Stimulated activated CD4-positive, alpha-beta T cell treated with anti-CD3 and anti-CD28 coated beads, Interleukin-2, amount 100 ng/mL, for 48 hours (primary cell): ENCODE measurements around the gene TMEM158.

Experiments
- DNase-seq, 2 donors: peaks; one replicate each; pipeline ENCODE4 v3.0.0-alpha.2; 2020

The TMEM158 gene

DNA sequence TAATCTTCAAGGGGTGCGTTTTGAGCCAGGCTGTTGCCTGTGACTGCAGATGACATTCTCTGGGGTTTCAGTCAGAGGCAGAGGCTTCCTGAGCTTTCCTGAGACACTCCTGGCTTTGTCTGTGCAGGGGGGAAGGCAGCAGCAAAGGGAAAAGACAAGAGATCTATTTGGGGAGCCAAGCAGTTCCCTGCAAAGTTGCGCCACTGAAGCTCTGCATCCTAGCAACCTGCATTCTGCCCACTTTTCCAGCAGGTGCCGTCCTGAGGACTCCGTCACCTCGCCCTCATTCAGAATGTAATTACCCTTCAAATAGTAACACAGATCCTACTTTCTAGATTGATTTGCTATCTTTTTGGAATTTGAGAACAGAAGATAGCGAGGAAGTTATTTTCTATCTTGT is 1.9 kb upstream of the TMEM158 start:
- DNase-seq: no peak

DNA sequence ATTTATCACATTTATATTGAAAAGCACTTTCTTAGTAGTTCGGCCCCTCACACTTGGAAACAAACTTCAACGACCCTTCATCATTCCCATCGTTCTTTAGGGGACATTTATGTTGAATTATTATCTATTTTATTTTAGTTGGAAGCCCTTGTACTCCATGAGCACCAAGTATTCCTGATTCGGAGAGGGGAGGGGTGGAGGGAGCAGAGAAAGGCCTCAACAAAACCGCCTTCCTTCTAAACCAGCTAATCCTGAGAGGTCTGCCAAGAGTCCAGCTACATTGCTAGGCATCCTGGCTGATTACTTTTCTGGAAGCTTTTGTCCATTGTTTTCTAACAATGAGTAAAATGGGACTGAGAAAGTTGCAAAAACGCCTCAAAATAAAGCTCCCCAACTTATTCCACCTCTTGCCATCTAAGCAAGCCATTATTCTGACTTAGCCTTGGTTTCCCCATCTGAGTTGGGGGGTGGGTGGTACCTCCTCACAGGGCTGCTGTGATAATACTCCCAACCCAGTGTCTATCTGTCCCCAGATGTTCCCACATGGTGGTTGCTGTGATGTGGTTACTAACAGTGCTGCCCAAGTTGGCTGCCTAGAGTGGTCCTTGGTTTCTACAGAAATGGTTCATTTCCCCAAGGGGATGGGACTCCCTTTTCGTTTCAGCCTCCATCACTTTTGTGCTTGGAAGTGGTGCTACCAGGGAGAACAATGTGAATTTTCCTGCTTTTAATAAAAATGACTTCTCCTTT is 1.2 kb upstream of the TMEM158 start:
- DNase-seq: no peak

DNA sequence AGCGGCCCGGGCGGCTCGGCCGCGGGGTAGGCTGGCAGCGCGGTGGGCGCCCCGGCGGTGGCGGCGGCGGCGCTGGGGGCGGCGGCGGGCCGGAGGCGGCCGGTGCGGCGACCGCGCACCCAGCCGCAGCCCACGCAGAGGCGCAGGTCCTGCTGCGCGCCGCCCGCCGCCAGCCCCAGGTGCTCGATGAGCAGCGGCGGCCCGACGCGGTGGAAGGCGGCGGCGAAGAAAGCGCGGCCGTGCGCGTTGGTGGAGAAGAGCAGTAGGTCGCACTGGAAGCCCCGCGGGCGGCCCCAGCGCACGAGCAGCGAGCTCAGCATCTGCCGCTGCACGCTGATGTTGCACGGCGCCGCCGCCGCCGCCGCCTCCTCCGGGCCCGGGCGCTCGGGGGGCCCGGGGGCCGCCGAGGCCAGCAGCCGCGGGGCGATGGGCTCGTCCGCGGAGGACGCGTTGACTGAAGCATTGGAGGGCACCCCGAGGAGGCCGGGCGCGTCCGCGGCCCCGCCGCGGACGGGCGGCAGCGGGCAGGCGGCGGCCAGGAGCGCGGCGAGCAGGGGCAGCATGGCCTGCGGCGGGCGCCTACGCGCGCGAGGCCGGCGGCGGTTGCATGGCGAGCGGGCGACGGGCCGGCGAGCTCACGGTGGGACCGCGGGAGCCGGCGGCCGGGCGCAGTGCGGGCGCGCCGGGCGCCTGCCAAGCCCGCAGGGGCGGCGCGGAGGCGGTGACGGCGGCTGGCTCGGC is 452 bp downstream of the TMEM158 start:
- DNase-seq: peak in 1 of 2 donors; percentile 36

DNA sequence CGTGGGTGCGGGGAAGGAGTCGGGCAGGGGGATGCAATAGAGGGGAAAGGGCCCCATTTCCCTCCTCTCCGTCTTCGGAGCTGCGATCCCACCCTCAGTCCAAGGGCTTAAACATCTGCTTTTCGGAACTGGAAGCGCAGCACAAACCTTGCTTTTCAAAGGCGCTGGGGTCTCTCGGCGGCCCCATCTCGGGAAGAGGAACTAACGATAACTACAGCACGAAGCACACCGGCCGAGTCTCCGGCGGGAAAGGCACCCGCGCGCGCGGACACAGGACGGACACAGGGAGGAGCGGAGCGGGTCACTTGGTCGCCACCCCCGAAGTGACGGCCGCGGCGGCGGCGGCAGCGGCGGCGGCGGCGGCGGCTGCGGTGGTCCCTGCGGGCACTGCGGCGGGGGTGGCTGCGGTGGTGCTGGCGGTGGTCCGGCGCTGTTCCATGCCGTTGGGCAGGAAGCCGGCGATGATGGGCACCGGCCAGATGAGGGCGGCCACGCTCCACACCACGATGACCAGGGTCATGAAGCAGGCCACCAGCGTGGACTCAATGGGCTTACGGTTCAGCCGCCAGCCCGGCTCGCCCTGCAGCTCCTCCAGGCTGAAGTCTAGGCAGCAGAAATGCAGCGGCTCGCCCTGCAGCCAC is 1.1 kb downstream of the TMEM158 start:
- DNase-seq: peak in 1 of 2 donors; percentile 13

DNA sequence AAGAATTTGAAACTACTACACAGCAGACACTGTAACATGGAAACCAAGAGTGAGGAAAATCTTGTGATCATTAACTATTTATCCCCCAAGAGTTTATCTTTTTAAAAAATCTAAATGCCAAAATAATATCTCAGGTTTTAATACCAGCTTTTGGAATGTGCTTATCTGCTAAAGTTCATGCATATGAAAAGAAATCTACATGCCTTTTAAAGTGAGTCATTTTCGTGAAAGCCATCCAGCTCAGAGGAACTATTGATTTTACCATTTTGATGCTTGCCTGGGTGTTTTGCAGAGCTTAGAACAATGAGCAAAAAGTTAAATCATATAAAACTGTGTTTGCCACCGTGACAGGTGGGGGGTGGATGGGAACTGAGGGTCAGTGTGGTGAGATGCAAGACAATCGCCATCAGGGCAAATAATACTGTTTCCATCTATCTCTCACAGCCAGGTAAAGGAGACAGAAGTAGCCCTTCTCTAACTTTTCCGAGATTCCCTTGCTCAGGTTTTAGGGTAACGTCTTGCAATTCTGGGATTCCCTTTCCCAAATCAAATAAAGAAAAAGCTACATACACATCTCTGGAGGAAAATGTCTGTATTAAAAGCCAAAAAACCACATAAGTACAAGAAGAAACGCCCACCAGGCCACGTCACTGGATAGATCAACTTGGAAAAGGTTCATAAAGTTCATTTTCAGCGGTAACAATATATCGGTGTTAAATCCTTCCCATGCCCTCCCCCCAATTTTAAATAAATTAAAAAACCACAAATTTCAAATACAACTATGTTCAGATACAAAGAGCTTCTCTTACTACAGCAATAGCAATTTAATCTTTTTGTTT is 2.0 kb downstream of the TMEM158 start:
- no peak for DNase-seq

- no peak for DNase-seq
Measured at GRCh38 chr3:45219694-45220093, 6.4 kb downstream of the TMEM158 start.

- no peak for DNase-seq
Measured at GRCh38 chr3:45218578-45219390, 7.3 kb downstream of the TMEM158 start.

DNA sequence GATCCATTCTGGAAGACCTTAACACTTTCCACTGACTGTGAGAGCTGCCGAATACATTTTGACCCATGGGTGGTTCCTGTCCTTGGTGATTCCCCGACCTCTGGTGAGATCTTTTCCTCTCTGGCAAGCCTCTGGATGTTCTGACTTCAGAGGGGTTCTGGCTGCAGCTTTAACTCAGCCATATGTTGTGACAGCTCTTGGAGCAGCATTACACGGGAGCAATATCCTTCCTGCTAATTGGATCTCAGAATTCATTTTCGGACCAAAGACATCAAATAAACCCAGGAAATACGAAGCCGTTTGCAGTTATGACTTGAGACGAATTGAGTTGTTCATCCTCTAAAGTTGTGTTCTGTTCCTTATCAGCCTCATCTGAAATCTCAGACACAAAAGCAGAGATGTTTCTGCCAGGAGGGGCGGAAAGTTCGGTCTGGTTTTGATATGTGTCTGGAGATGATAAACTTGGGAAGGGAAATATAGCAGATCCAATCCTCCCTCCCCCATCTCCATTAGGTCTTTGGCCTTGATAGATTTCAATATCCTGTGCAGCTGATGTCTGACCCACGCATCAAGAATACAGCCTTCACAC is 10.0 kb downstream of the TMEM158 start:
- no peak for DNase-seq

DNA sequence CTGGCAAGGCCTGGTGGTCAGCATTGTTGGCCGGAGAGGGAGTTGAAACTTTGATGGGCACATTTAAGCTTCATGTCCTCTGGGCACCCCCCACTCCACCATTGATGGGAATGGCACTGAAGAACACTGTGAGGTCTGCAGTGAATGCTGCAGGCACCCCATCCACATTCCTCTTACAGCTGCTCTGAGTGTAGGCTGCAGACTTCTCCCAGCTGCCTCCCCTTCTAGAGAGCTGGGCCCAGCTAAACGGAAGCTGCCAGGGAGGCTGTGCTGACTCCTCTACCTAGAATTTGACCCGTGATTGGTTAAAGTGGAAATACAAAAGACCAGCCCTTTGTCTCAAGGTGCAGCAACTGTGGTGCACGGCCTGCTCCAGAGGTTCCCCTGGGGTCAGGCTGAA is 10.6 kb downstream of the TMEM158 start:
- DNase-seq: no peak

GRCh38 chr3:45214061-45214680 is 11.9 kb downstream of the TMEM158 start:
- no peak for DNase-seq

- no peak for DNase-seq
Measured at GRCh38 chr3:45212095-45212468, 14.0 kb downstream of the TMEM158 start.

- DNase-seq: no peak
Measured at GRCh38 chr3:45211466-45212094, 14.5 kb downstream of the TMEM158 start.

- peak; percentile 67 to 73 for DNase-seq
Measured at GRCh38 chr3:45210308-45211041, 15.6 kb downstream of the TMEM158 start.

GRCh38 chr3:45209526-45209925 is 16.6 kb downstream of the TMEM158 start:
- DNase-seq: no peak

- no peak for DNase-seq
Measured at GRCh38 chr3:45208586-45208985, 17.5 kb downstream of the TMEM158 start.

DNA sequence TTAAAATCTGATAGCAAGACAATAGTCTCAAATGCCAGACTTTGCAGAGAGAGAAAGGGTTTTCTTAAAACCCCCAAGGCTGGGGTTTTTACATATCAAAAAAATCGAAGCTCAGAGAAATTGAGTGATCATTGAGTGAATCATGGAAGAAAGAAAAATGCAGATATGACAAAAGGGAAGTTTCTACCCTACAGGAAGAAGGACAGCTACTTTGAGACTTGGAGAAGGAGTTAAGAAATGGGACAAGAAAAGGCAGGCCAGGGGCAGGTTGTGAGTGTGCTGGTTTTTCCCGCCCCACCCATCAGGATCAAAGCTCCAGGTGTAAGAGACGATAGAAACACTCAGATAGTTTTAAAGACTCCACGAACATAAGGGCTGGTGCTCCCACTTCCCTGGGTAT is 18.6 kb downstream of the TMEM158 start:
- no peak for DNase-seq

DNA sequence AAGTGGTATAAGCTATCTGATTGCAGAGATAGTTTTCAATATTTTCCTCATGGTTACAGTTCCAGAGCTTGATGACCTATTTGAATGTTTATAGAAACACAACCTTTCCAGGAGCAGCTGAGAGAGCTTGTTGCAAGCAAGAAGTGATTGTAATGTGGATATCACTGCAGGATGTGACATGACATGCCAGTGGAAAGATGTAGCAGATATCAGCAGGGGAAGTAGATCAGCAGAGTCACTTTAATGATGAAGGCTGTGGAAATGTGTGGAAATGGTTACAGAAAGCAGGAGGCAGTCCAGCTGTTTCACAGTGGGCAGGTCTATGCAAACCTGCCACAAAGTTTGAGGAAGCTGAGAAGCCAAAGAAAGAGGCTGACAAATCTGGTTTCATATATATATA is 21.0 kb downstream of the TMEM158 start:
- no peak for DNase-seq

DNA sequence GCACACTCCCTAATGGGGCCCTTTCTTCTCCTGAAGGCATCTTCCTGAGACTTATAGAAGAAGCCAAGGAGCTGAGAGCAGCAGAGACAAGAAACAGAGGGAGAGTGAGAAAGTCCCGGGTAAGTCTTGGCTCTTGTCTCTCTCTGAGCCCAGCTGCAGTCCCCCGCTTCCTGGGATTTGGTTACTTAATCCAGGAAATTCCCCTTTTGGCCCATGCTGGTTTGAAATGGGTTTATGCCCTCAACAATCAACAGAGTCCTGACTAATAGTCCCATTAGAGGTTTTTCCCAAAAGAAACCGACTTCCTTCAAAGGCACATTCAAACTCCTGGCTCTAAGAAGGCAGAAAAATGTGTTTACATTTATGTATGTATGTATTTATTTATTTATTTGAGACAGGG is 22.0 kb downstream of the TMEM158 start:
- DNase-seq: no peak

- no peak for DNase-seq
Measured at GRCh38 chr3:45199837-45200648, 26.0 kb downstream of the TMEM158 start.
